ENCODE data around the gene CEP112.

Gene CEP112

GRCh38 chr17:65750631-65751115 lies 441.3 kb downstream of the CEP112 start:
- H3K4me3 ChIP-seq (ENCODE audit: low read depth, low read length) = no peak overlapping the region
- H3K27ac ChIP-seq = no peak overlapping the region
- H3K9me3 ChIP-seq (ENCODE audit: severe bottlenecking) = no peaks in the 10 kb centered on the region
- no peaks in the 10 kb centered on the region for H3K27me3 ChIP-seq (ENCODE audit: insufficient read depth, low read depth, severe bottlenecking)
- no peak for TF ChIP-seq CTCF (IDR thresholded peaks at IDR 0.05; ENCODE audit: low read depth, low read length)
- no peak for DNase-seq
- no peaks in the 10 kb centered on the region for H3K36me3 ChIP-seq

- H3K27ac ChIP-seq = no peak overlapping the region
- no peak for TF ChIP-seq CTCF (IDR thresholded peaks at IDR 0.05; ENCODE audit: low read depth, low read length)
- DNase-seq = no peak
Measured at GRCh38 chr17:65750166-65750565, 441.8 kb downstream of the CEP112 start.

GRCh38 chr17:65749479-65749878 lies 442.5 kb downstream of the CEP112 start:
- H3K4me3 ChIP-seq (ENCODE audit: low read depth, low read length) = no peak overlapping the region
- no peaks in the 10 kb centered on the region for H3K9me3 ChIP-seq (ENCODE audit: severe bottlenecking)
- no peak for DNase-seq
- no peaks in the 10 kb centered on the region for H3K36me3 ChIP-seq
- TF ChIP-seq CTCF (IDR thresholded peaks at IDR 0.05; ENCODE audit: low read depth, low read length) = no peak
- no peaks in the 10 kb centered on the region for H3K27me3 ChIP-seq (ENCODE audit: insufficient read depth, low read depth, severe bottlenecking)
- no peak overlapping the region for H3K27ac ChIP-seq

More at GRCh38 chr17:65750166-65750565, 441.8 kb downstream of the CEP112 start:
- H3K36me3 ChIP-seq = no peaks in the 10 kb centered on the region
- H3K27me3 ChIP-seq (ENCODE audit: insufficient read depth, low read depth, severe bottlenecking) = no peaks in the 10 kb centered on the region
- no peak overlapping the region for H3K4me3 ChIP-seq (ENCODE audit: low read depth, low read length)
- H3K9me3 ChIP-seq (ENCODE audit: severe bottlenecking) = no peaks in the 10 kb centered on the region

GRCh38 chr17:65745241-65745640 lies 446.7 kb downstream of the CEP112 start:
- TF ChIP-seq CTCF (IDR thresholded peaks at IDR 0.05; ENCODE audit: low read depth, low read length) = no peak
- H3K27ac ChIP-seq = no peak overlapping the region

GRCh38 chr17:65743308-65743655 lies 448.7 kb downstream of the CEP112 start:
- H3K36me3 ChIP-seq = no peaks in the 10 kb centered on the region
- H3K27me3 ChIP-seq (ENCODE audit: insufficient read depth, low read depth, severe bottlenecking) = no peaks in the 10 kb centered on the region
- no peak for TF ChIP-seq CTCF (IDR thresholded peaks at IDR 0.05; ENCODE audit: low read depth, low read length)
- no peak overlapping the region for H3K4me3 ChIP-seq (ENCODE audit: low read depth, low read length)
- no peak for DNase-seq
- H3K27ac ChIP-seq = no peak overlapping the region
- no peaks in the 10 kb centered on the region for H3K9me3 ChIP-seq (ENCODE audit: severe bottlenecking)

More at GRCh38 chr17:65745241-65745640, 446.7 kb downstream of the CEP112 start:
- Histone ChIP-seq H3K9me3 (ENCODE audit: severe bottlenecking) (no peaks in the 10 kb centered on the region), H3K4me3 (ENCODE audit: low read depth, low read length) (no peak overlapping the region), H3K27me3 (ENCODE audit: insufficient read depth, low read depth, severe bottlenecking) (no peaks in the 10 kb centered on the region), H3K36me3 (no peaks in the 10 kb centered on the region)
- DNase-seq = no peak
